ENCODE results near the gene SUCLG2. TPM values are rescaled to one million over a fixed set of nuclear protein-coding genes. Genes with fewer than 3 reads are reported as not detected.

SUCLG2 gene
- total RNA-seq, 1 donor from 2014 or later: 122 TPM

GRCh38 chr3:67431887-67432286 lies 222.5 kb downstream of the SUCLG2 start:
- intact Hi-C loops (cut with micrococcal nuclease): no loop called here
- no peak for ATAC-seq

GRCh38 chr3:67423722-67424121 lies 230.7 kb downstream of the SUCLG2 start:
- intact Hi-C loops (cut with micrococcal nuclease): no loop called here
- ATAC-seq: no peak
- DNase-seq: no peak

More at GRCh38 chr3:67431887-67432286, 222.5 kb downstream of the SUCLG2 start:
- no peak for DNase-seq

- DNase-seq (no peak), ATAC-seq (no peak)
- intact Hi-C loops (cut with micrococcal nuclease): no loop called here
Observed at GRCh38 chr3:67421912-67422311, 232.5 kb downstream of the SUCLG2 start.

GRCh38 chr3:67419779-67420178 lies 234.6 kb downstream of the SUCLG2 start:
- intact Hi-C loops (cut with micrococcal nuclease): no loop called here
- ATAC-seq: no peak
- DNase-seq: no peak

GRCh38 chr3:67419218-67419529 lies 235.2 kb downstream of the SUCLG2 start:
- DNase-seq (no peak), ATAC-seq (peak; percentile 56)
- intact Hi-C loops (cut with micrococcal nuclease): no loop called here

- DNase-seq: no peak
- intact Hi-C loops (cut with micrococcal nuclease): no loop called here
- ATAC-seq: peak; percentile 99
Observed at GRCh38 chr3:67418426-67419217, 235.8 kb downstream of the SUCLG2 start.

GRCh38 chr3:67416703-67417102 lies 237.7 kb downstream of the SUCLG2 start:
- DNase-seq (no peak), ATAC-seq (no peak)
- intact Hi-C loops (cut with micrococcal nuclease): no loop called here

GRCh38 chr3:67415511-67415910 lies 238.9 kb downstream of the SUCLG2 start:
- intact Hi-C loops (cut with micrococcal nuclease): no loop called here

GRCh38 chr3:67414740-67415139 lies 239.7 kb downstream of the SUCLG2 start:
- intact Hi-C loops (cut with micrococcal nuclease): no loop called here
- DNase-seq: no peak
- no peak for ATAC-seq

More at GRCh38 chr3:67415511-67415910, 238.9 kb downstream of the SUCLG2 start:
- no peak for ATAC-seq
- no peak for DNase-seq

- intact Hi-C loops (cut with micrococcal nuclease): no loop called here
- ATAC-seq: no peak
- no peak for DNase-seq
Observed at GRCh38 chr3:67405193-67405592, 249.2 kb downstream of the SUCLG2 start.

- DNase-seq: no peak
- intact Hi-C loops (cut with micrococcal nuclease): no loop called here
- no peak for ATAC-seq
Observed at GRCh38 chr3:67402873-67403272, 251.5 kb downstream of the SUCLG2 start.

GRCh38 chr3:67401921-67402320 lies 252.5 kb downstream of the SUCLG2 start:
- ATAC-seq (no peak), DNase-seq (no peak)
- intact Hi-C loops (cut with micrococcal nuclease): no loop called here

- intact Hi-C loops (cut with micrococcal nuclease): no loop called here
- no peak for ATAC-seq
- no peak for DNase-seq
Observed at GRCh38 chr3:67400476-67400875, 253.9 kb downstream of the SUCLG2 start.

GRCh38 chr3:67389176-67389575 lies 265.2 kb downstream of the SUCLG2 start:
- intact Hi-C loops (cut with micrococcal nuclease): no loop called here
- DNase-seq (no peak), ATAC-seq (no peak)

GRCh38 chr3:67388738-67389137 lies 265.7 kb downstream of the SUCLG2 start:
- DNase-seq (no peak), ATAC-seq (no peak)
- intact Hi-C loops (cut with micrococcal nuclease): no loop called here

- no peak for ATAC-seq
- intact Hi-C loops (cut with micrococcal nuclease): no loop called here
- DNase-seq: no peak
Observed at GRCh38 chr3:67386451-67386850, 268.0 kb downstream of the SUCLG2 start.

- intact Hi-C loops (cut with micrococcal nuclease): loop anchor here (5.0 kb wide), 1 partner anchor 407 kb away; no protein-coding TSS in a partner anchor
- peak; percentile 81 for ATAC-seq
- DNase-seq: peak; percentile 39
Observed at GRCh38 chr3:67384760-67385397, 269.5 kb downstream of the SUCLG2 start.

- ATAC-seq (no peak), DNase-seq (no peak)
- intact Hi-C loops (cut with micrococcal nuclease): loop anchor here (5.0 kb wide), 1 partner anchor 408 kb away; no protein-coding TSS in a partner anchor
Observed at GRCh38 chr3:67384016-67384415, 270.4 kb downstream of the SUCLG2 start.

- DNase-seq (no peak), ATAC-seq (no peak)
- intact Hi-C loops (cut with micrococcal nuclease): loop anchor here (5.0 kb wide), 1 partner anchor 409 kb away; no protein-coding TSS in a partner anchor
Observed at GRCh38 chr3:67383379-67383778, 271.0 kb downstream of the SUCLG2 start.

GRCh38 chr3:67382536-67382935 lies 271.9 kb downstream of the SUCLG2 start:
- DNase-seq: no peak
- intact Hi-C loops (cut with micrococcal nuclease): loop anchor here (5.0 kb wide), 1 partner anchor 410 kb away; no protein-coding TSS in a partner anchor
- peak; percentile 38 for ATAC-seq

Data from left ventricle myocardium superior (tissue), 1 donor.